SK-N-SH (cell line): ENCODE data around the gene A4GNT. TPM values are rescaled to one million over a fixed set of nuclear protein-coding genes. Genes with fewer than 3 reads are reported as not detected.
A peak's percentile ranks its signal among the peaks of the same experiment; 100 is the strongest.

Experiments
- CTCF ChIA-PET: fragments of 300-600, 350-600 bp; formaldehyde crosslinking; extraction: SDS; loops from one replicate; lab custom pipeline; 2021; lab: Yijun Ruan, JAX
- POLR2A ChIA-PET: fragments of 350-600 bp; sonication (Branson Sonifier 250); formaldehyde crosslinking; extraction: SDS; loops from one replicate; lab custom pipeline; 2020; ENCODE audit warnings: antibody characterized with exemption, inconsistent platforms; lab: Yijun Ruan, JAX
- DNase-seq: peaks from one replicate; pipeline ENCODE4 v3.0.0; 2012
- H2AFZ ChIP-seq: fragments of 200-600 bp; sonication (generic); 2 replicates; pipeline ENCODE4 v1.8.1; 2016; ENCODE audit warnings: antibody characterized with exemption, mild to moderate bottlenecking, low read depth
- H3F3A ChIP-seq: fragments of 200-600 bp; sonication (generic); replicated peaks from 2 replicates; pipeline ENCODE3; 2016; ENCODE audit warnings: antibody characterized with exemption, mild to moderate bottlenecking; ENCODE audit not compliant: insufficient read depth
- H3K27ac ChIP-seq, 2 experiments: fragments of 200-500 bp in 1 of 2; fragments of 200-600 bp in 1 of 2; sonication (Bioruptor generic) in 1 of 2; sonication (generic), shearing (Covaris generic) in 1 of 2; 2 replicates each; pipeline versions ENCODE4 v1.5.1 to v1.6.1; 2014 to 2016; ENCODE audit warnings: low read depth in 2 of 2, inconsistent platforms in 1 of 2, low read length in 1 of 2, mild to moderate bottlenecking in 1 of 2, mixed read lengths in 1 of 2
- H3K27me3 ChIP-seq: fragments of 200-600 bp; sonication (generic), shearing (Covaris generic); 2 replicates; pipeline ENCODE4 v1.6.1; 2016; ENCODE audit warnings: mixed run types; ENCODE audit not compliant: insufficient read depth
- H3K36me3 ChIP-seq, 2 experiments: fragments of 200-500 bp in 1 of 2; fragments of 200-600 bp in 1 of 2; sonication (Bioruptor generic) in 1 of 2; sonication (generic) in 1 of 2; replicated peaks in 1 of 2; 2 replicates each; pipeline versions ENCODE3 to v1.5.1; 2014 to 2016; ENCODE audit warnings: low read length in 1 of 2, mild to moderate bottlenecking in 1 of 2; ENCODE audit not compliant: insufficient read depth in 2 of 2, control insufficient read depth in 1 of 2
- H3K4me1 ChIP-seq, 2 experiments: fragments of 200-500 bp in 1 of 2; fragments of 200-600 bp in 1 of 2; sonication (Bioruptor generic) in 1 of 2; sonication (generic), shearing (Covaris generic) in 1 of 2; 2 replicates each; pipeline versions ENCODE4 v1.5.1 to v1.6.1; 2014 to 2016; ENCODE audit warnings: low read depth in 1 of 2, low read length in 1 of 2, mixed run types in 1 of 2; ENCODE audit not compliant: insufficient read depth in 2 of 2, control insufficient read depth in 1 of 2
- H3K4me2 ChIP-seq: fragments of 200-600 bp; sonication (generic), shearing (Covaris generic); 2 replicates; pipeline ENCODE4 v1.6.1; 2017; ENCODE audit warnings: mixed run types
- H3K4me3 ChIP-seq, 2 experiments: fragments of 200-500 bp in 1 of 2; fragments of 200-600 bp in 1 of 2; sonication (Bioruptor generic) in 1 of 2; sonication (generic), shearing (Covaris generic) in 1 of 2; 2 replicates each; pipeline versions ENCODE4 v1.5.1 to v1.8.1; 2014 to 2016; ENCODE audit warnings: low read depth in 2 of 2, inconsistent platforms in 1 of 2, low read length in 1 of 2, mild to moderate bottlenecking in 1 of 2, mixed read lengths in 1 of 2, moderate library complexity in 1 of 2
- H3K79me2 ChIP-seq: fragments of 200-600 bp; sonication (generic); 2 replicates; pipeline ENCODE4 v1.8.1; 2017; ENCODE audit warnings: mild to moderate bottlenecking; ENCODE audit not compliant: insufficient read depth
- H3K9ac ChIP-seq: fragments of 200-600 bp; sonication (generic); 2 replicates; pipeline ENCODE4 v1.6.1; 2017; ENCODE audit warnings: mixed run types
- H3K9me2 ChIP-seq: fragments of 200-600 bp; sonication (generic); 2 replicates; pipeline ENCODE4 v1.6.1; 2017; ENCODE audit warnings: mixed run types
- H3K9me3 ChIP-seq: fragments of 200-600 bp; sonication (generic); 2 replicates; pipeline ENCODE4 v1.6.1; 2017; ENCODE audit warnings: mixed run types, mild to moderate bottlenecking, moderate library complexity
- H4K20me1 ChIP-seq: fragments of 200-600 bp; sonication (generic); 2 replicates; pipeline ENCODE4 v1.6.1; 2017; ENCODE audit warnings: mild to moderate bottlenecking, mixed run types; ENCODE audit not compliant: insufficient read depth
- FOSL2 ChIP-seq: IDR thresholded peaks from 2 replicates; pipeline ENCODE4 v1.4.0; 2012; ENCODE audit warnings: low read depth, mild to moderate bottlenecking, moderate library complexity, borderline replicate concordance
- FOXJ3 ChIP-seq: sonication (generic); formaldehyde crosslinking; IDR thresholded peaks from 2 replicates; pipeline ENCODE4 v1.5.1; 2020; ENCODE audit warnings: mild to moderate bottlenecking, missing genetic modification reagents
- JUND ChIP-seq: IDR thresholded peaks from 2 replicates; pipeline ENCODE4 v1.4.0; 2012
- MXI1 ChIP-seq: IDR thresholded peaks from 2 replicates; pipeline ENCODE4 v1.6.1; 2012; ENCODE audit warnings: mild to moderate bottlenecking, low read depth, low read length, improper control_type of control experiment
- NFIC ChIP-seq: IDR thresholded peaks from 2 replicates; pipeline ENCODE4 v1.4.0; 2012; ENCODE audit warnings: borderline replicate concordance
- NRF1 ChIP-seq: IDR thresholded peaks from 2 replicates; pipeline ENCODE4 v1.6.1; 2012; ENCODE audit warnings: low read depth, mild to moderate bottlenecking, low read length
- RAD21 ChIP-seq: IDR thresholded peaks from 2 replicates; pipeline ENCODE4 v1.6.1; 2012; ENCODE audit warnings: mild to moderate bottlenecking, low read length
- SIN3A ChIP-seq: IDR thresholded peaks from 2 replicates; pipeline ENCODE4 v1.6.1; 2012; ENCODE audit warnings: low read depth, mild to moderate bottlenecking, low read length, moderate library complexity, borderline replicate concordance
- SMC3 ChIP-seq: IDR thresholded peaks from 2 replicates; pipeline ENCODE4 v1.6.1; 2012; ENCODE audit warnings: low read depth, low read length, improper control_type of control experiment
- TAF1 ChIP-seq: IDR thresholded peaks from 2 replicates; pipeline ENCODE4 v1.6.1; 2012; ENCODE audit warnings: low read depth, mild to moderate bottlenecking, low read length, moderate library complexity, borderline replicate concordance
- TCF12 ChIP-seq: IDR thresholded peaks from 2 replicates; pipeline ENCODE4 v1.4.0; 2012
- WGBS: methylation state at CpG from one replicate; pipeline ENCODE4 v1.1.6; 2017; ENCODE audit warnings: low lambda C conversion rate; 5-methylcytosine and 5-hydroxymethylcytosine counted together
- polyA plus RNA-seq, 3 experiments: library from polyadenylated mRNA; depleted of rRNA; stranded (reverse); fragments of >200 nt; gene quantifications; 2 replicates each; pipeline ENCODE4 v1.2.3, GENCODE V29; 2012
- TF ChIP-seq, protein P1 (sequence below): fragments of 150-350 bp; IDR thresholded peaks from 2 replicates; pipeline ENCODE4 v1.6.1; 2017; ENCODE audit warnings: antibody characterized with exemption, low read length, low read depth, borderline replicate concordance
- TF ChIP-seq, protein P2 (sequence below): fragments of 150-350 bp; IDR thresholded peaks from 2 replicates; pipeline ENCODE4 v1.6.1; 2016; ENCODE audit warnings: mild to moderate bottlenecking, low read depth, low read length
- TF ChIP-seq, protein P3 (sequence below): IDR thresholded peaks from 2 replicates; pipeline ENCODE4 v1.4.0; 2012; ENCODE audit warnings: low read depth
- TF ChIP-seq, protein P4 (sequence below): fragments of 200-600 bp; sonication (generic); IDR thresholded peaks from 2 replicates; pipeline ENCODE4 v1.6.1; 2017; ENCODE audit warnings: antibody characterized with exemption, mild to moderate bottlenecking, moderate library complexity

The A4GNT gene
- polyA plus RNA-seq (2012; rRNA removed): not detected in 2 replicates
- polyA plus RNA-seq (2012; cell fraction: cytosol; rRNA removed): not detected in 2 replicates
- not detected in 2 replicates for polyA plus RNA-seq (2012; cell fraction: nucleus; rRNA removed)

DNA sequence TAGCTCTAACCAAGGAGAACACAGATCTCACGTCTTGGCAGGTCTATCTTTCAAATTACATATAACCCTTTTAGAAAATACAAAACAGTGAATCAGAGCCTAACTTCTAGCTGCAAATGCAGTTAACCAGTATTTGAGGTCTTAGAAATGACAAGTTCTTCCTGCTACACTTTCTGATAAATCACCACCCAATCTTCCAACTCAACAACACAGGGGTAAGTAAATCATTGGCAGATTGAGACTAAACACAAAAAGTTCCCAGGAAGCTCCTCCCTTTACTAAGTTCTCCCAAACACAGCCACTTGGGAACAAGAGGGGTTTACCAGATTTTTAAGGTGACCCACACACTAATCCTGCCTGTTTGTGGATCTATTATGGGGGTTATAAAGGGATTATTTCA is at the start of gene A4GNT:
Gene A4GNT (minus strand): TSS at position 152 of the 400 bp plus-strand sequence. CDS start 1,134 bp downstream, outside the sequence.
- no peaks in the 10 kb centered on the region for H3K36me3 ChIP-seq
- no peak within 1 kb of the TSS for H3K9ac ChIP-seq
- no peak within 1 kb of the TSS for H3K4me2 ChIP-seq
- H3K9me2 ChIP-seq: no peaks in the 10 kb centered on the region
- peaks cover 0 to 2% of the 10 kb centered on the region in 2 experiments; a peak in 1 of 4 replicates for H3K4me1 ChIP-seq
- H3K4me3 ChIP-seq: no peak within 1 kb of the TSS
- H2AFZ ChIP-seq: no peak within 1 kb of the TSS
- no peaks in the 10 kb centered on the region for H3F3A ChIP-seq
- no peak for DNase-seq
- no peaks in the 10 kb centered on the region for H4K20me1 ChIP-seq
- no peak for TF ChIP-seq SIN3A
- no peak for TF ChIP-seq JUND
- no peak for TF ChIP-seq TCF12
- TF ChIP-seq, protein P1, sequence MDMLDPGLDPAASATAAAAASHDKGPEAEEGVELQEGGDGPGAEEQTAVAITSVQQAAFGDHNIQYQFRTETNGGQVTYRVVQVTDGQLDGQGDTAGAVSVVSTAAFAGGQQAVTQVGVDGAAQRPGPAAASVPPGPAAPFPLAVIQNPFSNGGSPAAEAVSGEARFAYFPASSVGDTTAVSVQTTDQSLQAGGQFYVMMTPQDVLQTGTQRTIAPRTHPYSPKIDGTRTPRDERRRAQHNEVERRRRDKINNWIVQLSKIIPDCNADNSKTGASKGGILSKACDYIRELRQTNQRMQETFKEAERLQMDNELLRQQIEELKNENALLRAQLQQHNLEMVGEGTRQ: no peak
- TF ChIP-seq NFIC: no peak
- no peak for TF ChIP-seq FOSL2
- no peak for TF ChIP-seq MXI1
- no peak for TF ChIP-seq FOXJ3 (CRISPR knock-in tag)
- no peak for TF ChIP-seq RAD21
- no peak for TF ChIP-seq NRF1
- TF ChIP-seq, protein P2, sequence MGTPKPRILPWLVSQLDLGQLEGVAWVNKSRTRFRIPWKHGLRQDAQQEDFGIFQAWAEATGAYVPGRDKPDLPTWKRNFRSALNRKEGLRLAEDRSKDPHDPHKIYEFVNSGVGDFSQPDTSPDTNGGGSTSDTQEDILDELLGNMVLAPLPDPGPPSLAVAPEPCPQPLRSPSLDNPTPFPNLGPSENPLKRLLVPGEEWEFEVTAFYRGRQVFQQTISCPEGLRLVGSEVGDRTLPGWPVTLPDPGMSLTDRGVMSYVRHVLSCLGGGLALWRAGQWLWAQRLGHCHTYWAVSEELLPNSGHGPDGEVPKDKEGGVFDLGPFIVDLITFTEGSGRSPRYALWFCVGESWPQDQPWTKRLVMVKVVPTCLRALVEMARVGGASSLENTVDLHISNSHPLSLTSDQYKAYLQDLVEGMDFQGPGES: no peak
- TF ChIP-seq, protein P3, sequence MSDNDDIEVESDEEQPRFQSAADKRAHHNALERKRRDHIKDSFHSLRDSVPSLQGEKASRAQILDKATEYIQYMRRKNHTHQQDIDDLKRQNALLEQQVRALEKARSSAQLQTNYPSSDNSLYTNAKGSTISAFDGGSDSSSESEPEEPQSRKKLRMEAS: no peak
- no peaks in the 10 kb centered on the region for H3K27me3 ChIP-seq
- no peaks in the 10 kb centered on the region for H3K79me2 ChIP-seq
- ChIA-PET POLR2A (no interaction called here), CTCF (interaction anchor here (0.6 to 4.1 kb wide), 3 partner anchors 13 to 230 kb away, joined by 4 to 14 read pairs (median 4); no protein-coding TSS in a partner anchor)
- 78% methylated on average over 1 of the region's 1 CpG for WGBS
- H3K9me3 ChIP-seq: no peaks in the 10 kb centered on the region
- H3K27ac ChIP-seq: no peak within 1 kb of the TSS

DNA sequence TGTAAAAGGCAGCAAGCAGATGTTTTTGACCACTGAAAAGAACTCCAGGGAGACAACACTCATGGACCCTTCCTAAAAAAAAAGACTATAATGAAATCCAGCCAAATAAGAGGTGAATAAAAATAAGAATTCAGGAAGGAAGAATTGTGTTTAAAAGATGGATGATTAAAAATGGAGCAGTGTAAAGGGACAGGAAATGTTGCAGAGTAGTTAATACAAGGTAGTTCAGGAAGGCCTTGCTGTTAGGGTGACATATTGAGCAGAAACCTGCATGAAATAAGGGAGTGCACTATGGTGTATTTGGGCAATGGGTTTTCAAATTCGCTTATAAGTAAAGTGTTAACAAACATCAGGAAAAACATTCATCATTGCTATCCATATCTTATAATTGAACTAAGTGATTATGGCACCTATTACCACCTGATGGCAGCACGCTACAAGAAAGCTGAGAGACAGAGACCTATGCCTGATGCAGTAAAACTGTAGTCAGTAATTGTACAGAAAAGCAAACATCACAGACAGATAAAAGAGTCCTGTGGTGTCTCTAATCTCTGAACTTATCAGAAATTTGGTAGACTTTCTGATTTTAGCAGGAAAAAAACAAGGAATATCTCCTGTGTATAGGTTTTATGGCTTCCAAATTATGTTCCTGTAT is 48.3 kb upstream of the A4GNT start:
- Histone ChIP-seq H3K36me3 (no peaks in the 10 kb centered on the region), H3K27me3 (no peaks in the 10 kb centered on the region), H3K9me3 (no peaks in the 10 kb centered on the region), H3K4me1 (no peaks in the 10 kb centered on the region), H3K79me2 (no peaks in the 10 kb centered on the region), H3K27ac (no peak overlapping the region), H3K4me3 (no peak overlapping the region), H4K20me1 (no peaks in the 10 kb centered on the region), H3K4me2 (no peak overlapping the region), H3K9ac (no peak overlapping the region), H3F3A (peaks cover 10% of the 10 kb centered on the region), H2AFZ (no peak overlapping the region), H3K9me2 (no peaks in the 10 kb centered on the region)
- 12% methylated on average over 2 of the region's 2 CpGs for WGBS
- peak; percentile 30 for DNase-seq
- POLR2A ChIA-PET: no interaction called here
- TF ChIP-seq RAD21 (peak; percentile 82), SMC3 (peak; percentile 56), TAF1 (no peak)
- TF ChIP-seq, protein P4, sequence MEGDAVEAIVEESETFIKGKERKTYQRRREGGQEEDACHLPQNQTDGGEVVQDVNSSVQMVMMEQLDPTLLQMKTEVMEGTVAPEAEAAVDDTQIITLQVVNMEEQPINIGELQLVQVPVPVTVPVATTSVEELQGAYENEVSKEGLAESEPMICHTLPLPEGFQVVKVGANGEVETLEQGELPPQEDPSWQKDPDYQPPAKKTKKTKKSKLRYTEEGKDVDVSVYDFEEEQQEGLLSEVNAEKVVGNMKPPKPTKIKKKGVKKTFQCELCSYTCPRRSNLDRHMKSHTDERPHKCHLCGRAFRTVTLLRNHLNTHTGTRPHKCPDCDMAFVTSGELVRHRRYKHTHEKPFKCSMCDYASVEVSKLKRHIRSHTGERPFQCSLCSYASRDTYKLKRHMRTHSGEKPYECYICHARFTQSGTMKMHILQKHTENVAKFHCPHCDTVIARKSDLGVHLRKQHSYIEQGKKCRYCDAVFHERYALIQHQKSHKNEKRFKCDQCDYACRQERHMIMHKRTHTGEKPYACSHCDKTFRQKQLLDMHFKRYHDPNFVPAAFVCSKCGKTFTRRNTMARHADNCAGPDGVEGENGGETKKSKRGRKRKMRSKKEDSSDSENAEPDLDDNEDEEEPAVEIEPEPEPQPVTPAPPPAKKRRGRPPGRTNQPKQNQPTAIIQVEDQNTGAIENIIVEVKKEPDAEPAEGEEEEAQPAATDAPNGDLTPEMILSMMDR: peak; percentile 62
- CTCF ChIA-PET: interaction anchor here (1.1 to 1.6 kb wide), 4 partner anchors 20 to 412 kb away, joined by 3 to 6 read pairs (median 4); partner anchors contain the start of gene MRAS
